ENCODE measurements around the gene HSD11B1. TPM values are rescaled to one million over a fixed set of nuclear protein-coding genes. Genes with fewer than 3 reads are reported as not detected.

The HSD11B1 gene
- polyA plus RNA-seq, 1 experiment, result 4.7 TPM

GRCh38 chr1:209761011-209761635 is 56.5 kb downstream of the HSD11B1 start:
- TF ChIP-seq CTCF (IDR thresholded peaks at IDR 0.05; ENCODE audit: low read depth, low read length), result no peak
- no peaks in the 10 kb centered on the region; the same call in 1 of the 2 replicates for H3K9me3 ChIP-seq (ENCODE audit: control insufficient read depth, insufficient read depth, low read length)
- POLR2A ChIA-PET, result no interaction called here
- H3K4me3 ChIP-seq (ENCODE audit: low read depth, low read length), result no peak overlapping the region
- H3K27ac ChIP-seq (ENCODE audit: low read depth, low read length), result no peak overlapping the region
- peaks cover 5% of the 10 kb centered on the region for H3K27me3 ChIP-seq (ENCODE audit: control insufficient read depth, insufficient read depth, low read length)
- no peak for DNase-seq (ENCODE audit: low read depth, low spot score)
- CTCF ChIA-PET, result interaction anchor here (1.5 to 5.3 kb wide), 3 partner anchors 8 to 62 kb away, joined by 4 to 24 read pairs (median 6); no protein-coding TSS in a partner anchor

DNA sequence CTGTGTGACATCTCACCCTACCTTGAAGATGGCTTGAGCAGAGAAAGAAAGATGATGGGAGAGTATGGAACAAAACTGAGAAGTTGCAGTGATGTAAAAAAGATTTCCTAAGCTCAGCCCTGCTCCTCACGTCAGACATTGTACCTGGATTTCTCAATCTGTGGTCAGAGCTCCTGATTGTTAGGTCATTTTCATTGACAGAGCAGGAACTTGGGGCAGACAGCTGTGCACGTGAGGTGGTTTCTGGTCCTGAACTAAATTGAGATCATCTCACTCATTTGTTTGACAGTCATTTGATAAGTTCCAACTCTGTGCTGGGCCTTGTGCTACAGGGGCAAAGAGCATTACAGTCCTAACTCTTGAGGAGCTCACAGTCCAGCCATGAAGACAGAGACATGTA is 61.4 kb downstream of the HSD11B1 start:
- TF ChIP-seq CTCF (IDR thresholded peaks at IDR 0.05; ENCODE audit: low read depth, low read length), result no peak
- DNase-seq (ENCODE audit: low read depth, low spot score), result no peak
- Histone ChIP-seq H3K27ac (ENCODE audit: low read depth, low read length) (no peak overlapping the region), H3K4me3 (ENCODE audit: low read depth, low read length) (no peak overlapping the region), H3K9me3 (ENCODE audit: control insufficient read depth, insufficient read depth, low read length) (no peaks in the 10 kb centered on the region), H3K27me3 (ENCODE audit: control insufficient read depth, insufficient read depth, low read length) (no peaks in the 10 kb centered on the region)
- POLR2A ChIA-PET, result no interaction called here
- CTCF ChIA-PET, result interaction anchor here (0.6 to 1.4 kb wide), 3 partner anchors 18 to 200 kb away, joined by 3 to 5 read pairs (median 4); no protein-coding TSS in a partner anchor

- H3K4me3 ChIP-seq (ENCODE audit: low read depth, low read length), result no peak overlapping the region
- POLR2A ChIA-PET, result no interaction called here
- no peaks in the 10 kb centered on the region for H3K9me3 ChIP-seq (ENCODE audit: control insufficient read depth, insufficient read depth, low read length)
- no peak for TF ChIP-seq CTCF (IDR thresholded peaks at IDR 0.05; ENCODE audit: low read depth, low read length)
- DNase-seq (ENCODE audit: low read depth, low spot score), result no peak
- H3K27me3 ChIP-seq (ENCODE audit: control insufficient read depth, insufficient read depth, low read length), result no peaks in the 10 kb centered on the region
- CTCF ChIA-PET, result interaction anchor here (1.0 to 1.6 kb wide), 3 partner anchors 19 to 56 kb away, joined by 3 to 7 read pairs (median 4); no protein-coding TSS in a partner anchor
- no peak overlapping the region for H3K27ac ChIP-seq (ENCODE audit: low read depth, low read length)
Observed at GRCh38 chr1:209767096-209767495, 62.5 kb downstream of the HSD11B1 start.

- no peak overlapping the region for H3K27ac ChIP-seq (ENCODE audit: low read depth, low read length)
- DNase-seq (ENCODE audit: low read depth, low spot score), result no peak
- POLR2A ChIA-PET, result interaction anchor here (2.1 kb wide), 1 partner anchor 16 kb away, joined by 10 read pairs; the partner anchor contains the start of gene C1orf74
Observed at GRCh38 chr1:209767706-209768105, 63.1 kb downstream of the HSD11B1 start.

More at GRCh38 chr1:209767706-209768105, 63.1 kb downstream of the HSD11B1 start:
- no peaks in the 10 kb centered on the region for H3K27me3 ChIP-seq (ENCODE audit: control insufficient read depth, insufficient read depth, low read length)
- H3K9me3 ChIP-seq (ENCODE audit: control insufficient read depth, insufficient read depth, low read length), result no peaks in the 10 kb centered on the region
- CTCF ChIA-PET, result interaction anchor here (1.0 to 2.2 kb wide), 4 partner anchors 15 to 55 kb away, joined by 3 to 7 read pairs (median 4); no protein-coding TSS in a partner anchor
- H3K4me3 ChIP-seq (ENCODE audit: low read depth, low read length), result no peak overlapping the region
- no peak for TF ChIP-seq CTCF (IDR thresholded peaks at IDR 0.05; ENCODE audit: low read depth, low read length)

Measured in AG04450 (cell line).